CD4-positive, alpha-beta T cell treated with Interferon gamma for 1 hour (primary cell): Measurements from ENCODE around the gene SLC1A2.

Experiments
- DNase-seq: peaks from one replicate; pipeline ENCODE4 v3.0.0-alpha.2; 2020

SLC1A2 gene

DNA sequence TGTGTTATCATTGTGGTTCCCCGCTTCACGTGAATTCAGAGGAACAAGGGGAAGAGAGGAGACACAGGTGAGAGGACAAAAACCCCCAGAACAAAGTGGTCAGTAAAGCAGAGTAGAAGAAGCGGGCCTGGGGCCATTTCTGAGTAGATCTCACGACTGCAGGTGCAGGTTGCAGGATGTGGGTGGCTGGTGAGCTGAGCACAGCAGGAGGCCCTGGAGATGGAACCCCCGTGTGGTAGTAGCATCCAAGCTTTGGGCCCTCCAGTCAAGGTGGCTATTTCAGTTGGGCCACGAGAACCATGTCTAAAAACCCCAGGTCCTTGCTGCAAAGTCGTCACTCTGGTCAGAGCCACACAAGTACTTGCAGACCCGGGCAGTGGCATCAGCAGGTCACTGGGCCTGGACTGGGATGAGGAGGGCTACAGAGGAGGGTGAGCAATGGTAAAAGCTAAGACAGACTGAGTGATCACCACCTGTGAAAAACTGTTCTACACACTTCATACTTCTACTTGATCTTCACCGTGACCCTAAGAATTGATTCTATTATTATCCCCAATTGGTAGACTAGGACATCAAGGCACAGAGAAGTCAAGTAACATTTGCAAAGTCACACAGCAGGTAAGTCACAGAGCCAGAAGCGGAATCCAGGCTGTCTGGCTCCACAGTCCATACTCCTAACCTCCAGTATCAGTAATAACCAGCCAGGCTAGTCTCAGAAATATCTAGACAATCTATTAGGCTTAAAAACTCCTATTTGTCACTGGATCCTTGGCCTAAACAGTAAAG, 43.8 kb downstream of the SLC1A2 start:
- no peak for DNase-seq

DNA sequence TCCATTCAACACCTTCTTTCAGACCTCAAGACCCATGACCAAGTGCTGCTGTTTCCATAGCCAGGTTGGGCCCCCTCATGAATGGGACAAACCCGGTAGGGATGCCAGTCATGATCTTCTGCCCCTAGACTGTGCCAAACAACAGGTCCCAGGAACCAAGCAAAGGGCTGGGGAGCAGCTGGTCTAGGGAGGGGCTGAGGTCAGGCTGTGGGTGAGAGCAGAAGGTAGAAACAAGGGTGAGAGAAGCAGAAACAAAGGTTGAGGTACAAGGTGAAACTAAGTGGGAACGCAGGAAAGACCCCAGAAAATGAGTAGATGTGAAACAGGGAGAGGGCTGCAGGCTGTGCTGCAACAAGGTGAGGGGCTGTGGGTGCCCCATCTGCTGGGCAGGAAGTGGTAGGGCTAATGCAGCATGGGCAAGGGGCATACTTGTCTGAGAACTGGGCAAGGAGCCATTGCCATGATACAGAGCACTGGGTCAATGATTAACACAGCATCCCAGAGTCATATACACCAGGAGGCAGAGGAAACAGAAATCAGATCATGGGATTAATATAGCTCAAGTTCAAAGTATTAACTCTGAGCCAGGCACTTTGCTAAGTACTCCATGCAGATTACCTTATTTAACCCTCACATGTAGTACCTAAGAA, 45.9 kb downstream of the SLC1A2 start:
- DNase-seq, result no peak

DNA sequence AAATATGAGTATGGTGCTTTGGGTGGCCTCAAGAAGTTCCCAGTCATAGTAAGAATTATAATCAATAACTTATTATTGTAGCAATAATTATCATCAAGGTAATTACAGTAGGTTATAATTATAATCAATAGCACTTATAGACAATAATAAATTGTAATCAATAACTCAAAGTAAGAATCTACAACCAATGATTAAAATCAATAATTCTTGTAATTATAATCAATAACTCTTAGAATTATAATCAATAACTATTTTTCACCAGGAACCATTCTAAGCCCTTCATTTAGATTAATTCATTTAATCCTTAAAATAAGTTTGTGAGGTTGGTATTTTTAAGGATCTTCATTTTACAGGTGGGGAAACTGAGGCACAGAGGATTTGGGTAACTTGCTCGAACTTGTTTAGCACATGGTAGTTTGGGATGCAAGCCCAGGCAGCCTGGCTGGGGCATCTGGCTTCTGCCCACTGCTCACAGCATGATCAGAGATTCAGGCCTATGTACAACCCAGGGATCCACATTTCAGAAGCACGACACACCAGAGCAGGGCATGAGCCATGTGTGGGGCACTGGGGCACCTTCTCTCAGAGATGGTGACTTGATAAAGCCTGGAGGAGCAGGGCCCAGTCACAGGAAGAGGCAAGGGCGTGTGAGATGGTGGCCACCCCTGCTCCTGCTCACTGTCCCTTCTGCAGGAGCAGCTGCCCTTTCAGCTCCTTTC, 46.6 kb downstream of the SLC1A2 start:
- DNase-seq, result no peak

DNA sequence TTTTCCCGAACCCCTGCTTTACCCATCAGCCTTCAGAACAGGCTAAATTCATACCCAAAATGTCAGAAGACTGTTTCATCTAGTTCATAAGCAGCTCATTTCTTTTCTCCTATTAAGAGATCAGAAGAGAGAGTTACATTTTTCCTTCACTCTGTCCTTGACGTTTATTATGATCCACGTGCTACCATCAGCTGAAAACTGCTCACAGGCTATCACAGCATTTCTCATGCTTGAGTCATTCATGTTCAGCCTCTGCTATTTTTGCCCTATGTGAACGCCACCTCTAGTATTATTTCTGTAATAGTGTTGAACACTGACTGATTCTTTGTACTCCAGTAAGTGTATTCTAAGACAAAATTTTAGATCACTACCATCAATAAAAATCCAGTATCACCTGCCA, 51.9 kb downstream of the SLC1A2 start:
- no peak for DNase-seq

DNA sequence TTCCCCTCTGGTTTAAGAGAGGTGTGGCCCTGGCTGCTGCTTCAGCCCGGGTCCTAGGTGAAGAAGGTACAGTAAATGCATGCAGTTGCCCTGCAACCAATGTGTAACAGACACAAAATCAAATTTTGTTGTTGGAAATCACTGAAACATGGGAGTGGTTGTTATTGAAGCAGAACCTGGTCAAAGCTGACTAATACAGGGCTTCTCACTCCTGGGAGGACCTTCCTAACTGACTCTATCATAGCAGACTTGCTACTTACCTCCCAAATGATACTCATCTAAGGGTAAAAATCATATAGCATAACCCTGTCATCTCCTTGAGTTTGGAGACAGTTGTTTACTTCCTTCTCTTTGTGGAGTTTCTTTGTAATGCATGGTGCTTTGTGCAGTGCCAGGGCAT, 52.6 kb downstream of the SLC1A2 start:
- no peak for DNase-seq

DNA sequence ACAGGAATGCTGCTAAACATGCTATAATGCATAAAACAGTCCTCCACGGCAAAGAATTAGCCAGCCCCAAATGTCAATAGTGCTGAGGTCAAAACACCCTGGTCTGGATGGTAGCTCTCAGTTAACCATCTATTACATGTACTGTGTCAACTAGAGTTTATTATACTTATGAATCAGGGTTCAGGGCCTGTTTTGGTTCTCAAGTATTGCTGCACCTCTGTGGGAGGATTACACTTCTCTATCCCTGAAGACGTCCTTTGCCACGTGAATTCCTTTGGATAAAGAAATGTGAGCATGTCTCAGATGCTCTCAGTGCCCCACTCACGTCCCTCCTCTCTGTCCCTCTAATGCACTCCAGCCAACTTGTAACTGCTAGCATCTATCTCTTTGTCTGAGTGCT, 53.4 kb downstream of the SLC1A2 start:
- no peak for DNase-seq

DNA sequence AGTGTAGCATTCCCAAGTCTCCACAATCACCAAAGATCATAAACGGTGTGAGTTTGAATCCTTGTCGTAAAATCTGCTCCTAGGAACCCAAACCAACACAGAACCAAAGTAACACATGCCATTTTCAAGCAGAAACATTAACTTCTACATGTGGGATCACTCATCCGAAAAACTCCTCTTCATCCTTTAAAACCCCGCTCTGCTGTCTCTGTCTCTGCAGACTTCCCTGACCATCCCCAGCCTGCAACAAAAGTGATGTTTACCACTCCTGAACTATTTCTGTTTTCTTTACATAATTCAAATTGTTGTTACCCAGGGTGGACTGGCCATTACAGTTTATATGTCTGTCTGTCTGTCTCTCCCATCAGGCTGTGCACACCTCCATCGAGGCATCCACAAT, 54.0 kb downstream of the SLC1A2 start:
- DNase-seq, result no peak

DNA sequence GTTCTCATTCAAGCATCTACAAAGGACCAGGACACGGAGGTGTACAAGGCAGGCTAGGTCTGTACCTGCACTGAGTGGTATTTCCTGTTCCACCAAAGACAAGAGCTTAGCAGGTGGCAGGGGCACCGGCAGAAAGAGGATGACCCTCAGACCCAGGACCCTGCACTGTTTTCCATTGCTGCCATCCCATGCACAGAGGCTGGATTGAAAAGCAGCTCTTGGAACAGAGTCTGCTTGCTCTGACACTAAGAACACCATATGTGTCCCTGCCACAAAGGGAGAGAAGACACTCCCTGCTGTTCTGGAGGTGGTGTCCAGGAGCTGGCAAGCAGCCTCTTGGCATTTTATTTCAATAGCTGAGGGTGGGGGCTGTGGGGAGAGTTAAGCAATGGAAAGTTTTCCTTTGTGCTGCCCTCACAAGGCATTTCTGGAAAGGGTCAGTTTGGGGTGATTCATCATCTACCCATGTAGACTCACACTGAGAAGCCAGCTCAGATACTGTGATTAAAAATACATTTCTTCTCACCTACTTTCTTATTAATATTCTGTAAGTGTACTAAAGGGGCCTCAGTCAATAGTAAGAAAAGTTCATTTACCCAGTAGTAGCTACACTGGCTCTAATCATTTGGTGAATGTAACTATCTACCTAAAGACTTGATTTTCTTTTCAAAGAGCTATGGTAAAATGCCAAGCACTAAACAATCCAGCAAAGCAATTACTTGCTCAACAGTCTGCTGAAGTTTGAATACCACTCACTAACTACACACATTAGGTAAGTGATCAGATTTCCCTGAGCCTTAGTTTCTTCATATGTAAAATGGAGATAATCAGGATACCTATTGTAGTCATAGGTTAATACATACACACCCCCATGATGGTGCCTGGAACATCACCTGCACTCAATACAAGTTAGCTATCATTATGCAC, 55.2 kb downstream of the SLC1A2 start:
- DNase-seq, result no peak

DNA sequence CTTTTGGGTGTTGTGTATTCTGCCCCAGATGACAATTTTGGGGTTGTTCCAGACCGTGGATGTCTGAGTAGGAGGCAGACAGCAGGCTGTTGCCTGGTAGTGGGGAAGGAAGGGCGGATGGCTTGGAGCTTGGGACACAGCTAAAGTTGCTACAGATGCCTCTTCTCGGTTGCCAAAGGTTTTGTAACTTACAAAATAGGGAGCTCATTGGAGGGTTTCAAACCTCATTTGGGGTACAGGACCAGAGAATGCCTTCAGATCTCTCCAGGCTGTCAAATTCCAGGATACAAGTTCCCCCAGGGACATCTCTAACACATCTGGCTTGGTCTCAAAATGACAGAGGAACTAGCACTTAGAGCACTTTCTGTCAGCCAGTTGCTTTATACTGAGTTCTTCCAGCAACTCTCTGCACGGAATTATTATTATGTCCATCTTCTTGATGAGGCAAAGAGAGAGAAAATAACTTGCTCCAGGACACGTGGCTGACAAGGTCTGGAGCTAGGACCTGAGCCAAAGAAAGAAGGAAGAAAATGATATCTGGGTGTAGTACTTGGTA, 56.0 kb downstream of the SLC1A2 start:
- DNase-seq, result no peak

DNA sequence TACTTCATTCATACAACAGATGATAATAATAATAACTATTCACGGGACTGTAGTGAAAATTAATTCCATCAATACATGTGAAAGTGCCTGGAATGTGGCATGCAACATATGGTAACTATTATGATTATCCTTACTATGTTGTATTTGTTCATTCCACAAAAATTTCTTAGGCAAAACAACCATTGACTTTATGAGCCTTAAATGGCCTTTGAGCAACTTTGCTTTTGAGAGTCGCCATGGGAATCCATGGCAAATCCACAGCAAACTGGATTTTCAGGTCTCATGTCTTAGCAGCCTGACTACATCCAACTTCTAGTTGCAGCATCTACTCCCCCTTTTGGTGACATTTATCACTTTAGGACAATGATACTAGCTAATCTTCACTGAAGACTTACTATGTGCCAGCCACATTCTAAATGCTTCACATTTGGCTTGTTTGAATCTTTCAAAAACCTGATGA, 56.8 kb downstream of the SLC1A2 start:
- DNase-seq, result no peak

DNA sequence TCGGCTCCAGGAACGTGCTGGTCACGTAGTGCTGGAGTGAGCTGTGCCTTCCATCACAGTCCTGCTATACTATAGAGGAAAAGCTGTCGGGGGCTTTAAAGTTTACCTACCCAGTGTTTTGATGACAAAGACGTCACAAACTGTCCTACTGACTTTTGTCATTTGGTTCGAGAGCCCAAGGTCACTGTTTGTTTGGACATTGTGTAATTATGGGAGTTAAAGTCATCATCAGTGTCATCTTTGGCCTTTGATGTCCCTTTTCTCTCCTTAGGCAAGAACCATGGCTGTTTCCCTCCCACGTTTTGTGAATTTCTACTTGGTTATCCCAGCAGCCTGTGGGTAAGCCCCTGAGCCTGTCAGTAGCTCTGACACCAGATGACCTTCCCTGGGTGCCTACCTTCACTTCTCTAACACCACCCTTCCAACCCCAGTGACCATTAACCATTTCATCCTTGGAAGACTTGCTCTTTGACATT, 59.3 kb downstream of the SLC1A2 start:
- DNase-seq, result no peak

DNA sequence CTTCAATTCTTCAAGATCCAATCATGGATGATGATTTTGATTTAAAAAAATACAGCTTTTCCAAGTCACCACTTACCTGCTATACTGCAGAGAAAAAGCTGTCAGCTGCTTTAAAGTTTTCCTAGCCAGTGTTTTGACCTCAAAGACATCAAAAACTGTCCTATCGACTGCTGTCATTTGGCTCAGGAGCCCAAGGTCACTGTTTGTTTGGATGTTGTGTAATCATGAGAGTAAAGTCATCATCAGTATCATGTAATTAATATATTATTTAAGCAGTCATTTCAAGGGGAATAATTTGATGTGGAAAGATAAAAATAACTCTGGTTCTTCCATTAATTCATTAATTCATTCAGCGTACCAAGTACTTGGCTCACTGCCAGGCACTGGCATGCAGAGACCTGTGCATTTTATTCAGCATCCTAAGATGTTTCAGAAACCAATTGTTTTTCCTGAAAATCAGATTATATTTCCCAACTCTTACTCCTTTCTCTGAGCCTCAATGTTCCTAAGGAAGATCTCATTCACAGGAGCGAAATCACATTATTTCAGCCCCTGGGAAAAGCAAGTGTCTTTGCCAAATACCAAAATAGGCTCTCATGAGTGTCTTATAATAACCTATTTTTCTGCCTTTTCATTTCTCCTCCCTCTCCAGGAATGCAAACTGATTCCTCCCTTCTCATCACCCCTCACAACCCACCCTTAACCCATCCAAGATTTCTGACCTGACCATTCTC, 59.9 kb downstream of the SLC1A2 start:
- DNase-seq, result no peak

DNA sequence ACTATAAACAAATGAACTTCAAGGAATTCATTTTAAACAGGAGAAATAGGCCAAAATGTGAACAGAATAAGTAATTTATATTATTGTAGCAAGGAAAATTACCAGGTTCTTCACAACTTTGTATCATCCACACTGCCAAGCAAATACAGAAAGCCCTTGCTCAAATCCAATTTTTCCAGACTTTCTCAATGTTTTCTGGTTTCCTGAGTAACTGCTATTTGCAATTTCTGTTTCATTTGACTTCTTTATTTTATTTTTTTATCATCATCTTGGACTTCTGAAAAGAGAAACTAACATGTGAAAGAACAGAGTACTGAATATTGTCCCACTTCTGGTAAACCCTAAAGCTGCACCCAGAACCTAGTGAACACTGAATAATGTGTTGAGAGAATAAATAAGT, 61.0 kb downstream of the SLC1A2 start:
- no peak for DNase-seq

DNA sequence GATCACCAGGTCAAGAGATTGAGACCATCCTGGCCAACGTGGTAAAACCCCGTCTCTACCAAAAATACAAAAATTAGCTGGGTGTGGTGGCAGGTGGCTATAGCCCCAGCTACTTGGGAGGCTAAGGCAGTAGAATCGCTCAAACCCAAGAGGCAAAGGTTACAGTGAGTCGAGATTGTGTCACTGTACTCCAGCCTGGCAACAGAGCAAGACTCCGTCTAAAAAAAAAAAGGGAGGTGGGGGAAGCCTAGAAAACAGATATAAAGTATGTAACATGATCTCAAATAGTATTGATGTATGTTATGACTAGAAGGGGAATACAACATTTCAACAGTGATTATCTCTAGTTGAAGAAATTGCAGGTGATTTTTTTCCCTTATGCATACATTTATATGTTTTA, 61.4 kb downstream of the SLC1A2 start:
- no peak for DNase-seq

DNA sequence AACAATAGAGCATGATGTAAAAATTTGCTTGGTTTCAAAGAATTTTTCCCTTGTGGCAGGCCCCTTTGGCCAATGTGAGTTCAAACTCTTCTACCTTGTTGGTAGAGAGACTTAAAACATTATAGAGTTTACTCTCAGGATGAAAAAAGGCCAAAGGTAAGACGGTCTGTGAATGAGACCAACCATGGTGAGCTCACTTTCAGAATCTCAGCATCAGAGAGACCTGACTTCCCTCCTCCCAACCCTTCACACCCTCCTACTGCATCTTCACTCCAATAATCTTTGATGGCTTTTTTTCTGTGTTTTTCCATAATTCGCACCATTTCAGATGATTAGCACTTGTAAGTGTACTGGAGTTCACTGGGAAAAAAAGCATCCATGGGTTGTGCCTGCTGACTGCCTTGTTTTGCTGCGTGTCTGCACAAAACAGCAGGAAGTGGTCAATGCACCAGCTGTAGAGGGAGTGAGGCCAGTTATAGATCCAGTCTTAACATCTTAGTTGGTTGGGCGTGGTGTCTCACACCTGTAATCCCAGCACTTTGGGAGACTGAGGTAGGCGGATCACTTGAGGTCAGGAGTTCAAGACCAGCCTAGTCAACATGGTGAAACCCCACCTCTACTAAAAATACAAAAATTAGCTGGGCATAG, 64.1 kb downstream of the SLC1A2 start:
- no peak for DNase-seq

DNA sequence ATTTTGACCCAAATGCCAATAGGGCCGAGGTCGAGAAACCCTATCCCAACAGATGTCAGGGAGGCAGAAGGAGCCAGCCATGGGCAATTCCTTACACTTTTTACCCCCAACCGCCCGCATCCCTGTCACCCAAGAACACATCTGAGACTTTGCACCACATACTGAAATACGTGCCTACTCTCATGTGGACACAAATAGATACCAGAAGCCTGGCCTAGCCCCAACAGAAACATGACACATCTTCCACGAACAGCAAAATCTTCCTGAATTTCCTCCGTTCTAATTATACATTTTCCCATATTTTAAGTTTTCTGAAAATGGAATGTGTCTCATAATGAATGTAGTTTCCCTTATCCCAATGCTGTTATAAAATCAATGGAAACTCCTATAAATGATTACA, 64.7 kb downstream of the SLC1A2 start:
- no peak for DNase-seq

DNA sequence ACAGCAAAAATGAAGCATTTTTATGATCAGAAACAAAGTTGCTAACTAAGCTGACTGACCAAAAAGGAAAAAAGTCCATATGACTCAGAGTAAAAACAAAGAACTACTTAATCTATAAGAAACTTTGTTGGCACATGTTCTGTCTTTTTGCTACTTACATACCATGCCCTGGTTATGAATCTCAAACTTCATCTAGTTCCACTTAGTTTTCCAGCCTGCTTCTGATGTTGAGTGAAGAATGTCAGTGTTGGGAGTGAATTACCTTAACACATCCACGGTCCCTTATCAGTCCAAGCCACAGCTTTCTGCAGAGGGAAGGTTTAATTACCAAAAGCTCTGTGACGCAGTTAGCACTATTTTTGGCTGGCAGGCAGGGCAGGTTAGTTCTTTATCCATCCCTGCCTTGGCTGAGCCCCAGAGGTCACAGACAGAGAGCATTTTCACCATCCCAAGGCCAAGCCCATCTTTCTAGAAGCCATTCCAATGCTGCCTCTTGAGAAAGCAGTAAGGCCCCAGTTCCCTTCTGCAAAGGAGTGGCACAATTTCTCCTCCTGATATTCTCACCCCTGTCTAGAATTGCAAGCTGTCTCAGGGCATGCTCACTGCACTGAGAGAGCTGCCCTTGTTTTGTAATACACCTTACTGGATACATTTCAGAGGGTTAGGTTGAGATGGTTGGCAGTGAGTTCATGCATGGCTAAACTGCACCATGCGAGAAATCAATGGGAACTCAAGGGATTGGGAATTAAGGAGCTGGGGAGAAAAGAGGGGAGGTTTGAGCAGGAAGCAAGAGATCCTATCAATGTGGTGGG, 67.1 kb downstream of the SLC1A2 start:
- DNase-seq, result no peak

DNA sequence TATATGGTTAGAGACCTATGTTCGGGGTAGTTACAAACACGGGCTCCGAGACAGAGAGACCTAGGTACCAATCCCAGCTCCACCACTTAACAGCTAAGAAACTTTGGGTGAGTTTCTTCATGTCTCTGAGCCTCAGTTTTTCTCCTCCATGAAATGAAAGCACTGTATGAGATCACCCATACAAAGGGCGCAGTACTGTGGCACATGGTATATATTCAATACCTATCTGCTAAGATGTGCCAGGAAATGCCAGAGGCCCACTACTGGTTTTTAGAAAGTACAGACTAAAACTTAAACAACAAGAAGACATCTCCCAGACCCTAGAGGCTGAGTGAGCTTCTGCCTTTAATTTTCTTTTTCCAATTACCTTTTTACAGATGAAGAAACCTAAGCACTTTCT, 69.5 kb downstream of the SLC1A2 start:
- no peak for DNase-seq

DNA sequence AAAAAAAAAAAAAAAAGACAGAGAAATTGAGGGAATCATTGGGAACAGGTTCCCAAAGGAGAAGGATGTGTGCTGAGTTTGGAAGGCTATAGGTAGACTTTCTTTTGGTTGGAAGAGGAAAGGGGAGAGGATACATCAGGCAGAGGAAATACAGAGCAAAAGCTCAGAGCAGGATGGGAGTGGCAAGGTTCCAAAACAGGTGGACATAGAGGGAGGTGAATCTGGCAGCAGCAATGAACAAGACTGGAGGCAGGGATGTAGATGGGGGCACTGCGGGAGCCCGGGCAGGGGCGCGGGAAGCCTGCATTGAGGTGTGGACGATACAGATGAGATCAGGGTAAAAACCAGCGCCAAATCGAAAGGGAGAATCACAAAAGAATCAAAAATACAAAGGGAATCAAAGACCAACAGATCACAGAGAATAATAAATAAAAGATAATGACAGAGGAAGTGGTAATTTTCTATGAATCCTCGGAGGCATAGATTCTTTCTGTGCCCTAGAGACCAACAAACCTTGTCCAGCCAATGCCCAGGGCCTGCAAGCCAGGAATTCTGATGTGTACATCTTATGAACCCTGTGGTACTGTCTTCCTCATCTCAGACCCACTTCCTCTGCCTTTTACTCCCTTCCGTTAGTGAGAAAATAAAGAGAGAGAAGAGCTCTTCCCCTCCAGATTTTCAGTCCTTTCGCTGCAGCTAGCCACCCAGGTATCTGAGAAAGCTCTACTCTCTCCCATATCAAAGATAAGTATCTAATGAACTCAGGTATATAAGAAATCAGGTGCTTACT, 70.3 kb downstream of the SLC1A2 start:
- no peak for DNase-seq
